NCI-H524 (cell line): ENCODE results near the gene HIC1.

Experiments used
- DNase-seq, 2 experiments: peaks; one replicate each; lab custom pipeline; 2025; lab: John Stamatoyannopoulos, UW

The HIC1 gene

DNA sequence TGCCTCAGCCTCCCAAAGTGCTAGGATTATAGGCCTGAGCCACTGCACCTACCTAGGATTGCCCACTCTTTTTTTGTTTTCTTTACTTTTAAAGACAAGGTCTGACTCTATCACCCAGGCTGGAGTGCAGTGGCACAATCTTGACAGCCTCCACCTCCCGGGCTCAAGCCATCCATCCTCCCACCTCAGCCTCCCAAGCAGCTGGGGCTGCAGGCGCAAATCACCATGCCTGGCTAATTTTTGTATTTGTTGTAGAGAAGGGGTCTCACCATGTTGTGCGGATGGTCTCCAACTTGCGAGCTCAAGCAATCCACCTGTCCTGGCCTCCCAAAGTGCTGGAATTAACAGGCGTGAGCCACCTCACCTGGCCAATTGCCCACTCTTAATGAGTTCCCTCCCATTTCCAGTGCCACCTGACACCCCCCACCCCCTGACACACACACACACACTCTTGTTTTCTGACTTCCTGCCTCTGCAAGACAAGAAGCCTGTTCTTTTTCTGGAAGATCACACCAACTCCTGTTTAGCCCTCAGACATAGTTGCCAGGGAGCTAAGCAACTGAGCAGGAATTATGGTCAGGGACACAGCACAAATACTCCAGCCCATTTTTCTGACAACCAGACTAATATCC is 10.5 kb upstream of the HIC1 start:
- DNase-seq: no peak

DNA sequence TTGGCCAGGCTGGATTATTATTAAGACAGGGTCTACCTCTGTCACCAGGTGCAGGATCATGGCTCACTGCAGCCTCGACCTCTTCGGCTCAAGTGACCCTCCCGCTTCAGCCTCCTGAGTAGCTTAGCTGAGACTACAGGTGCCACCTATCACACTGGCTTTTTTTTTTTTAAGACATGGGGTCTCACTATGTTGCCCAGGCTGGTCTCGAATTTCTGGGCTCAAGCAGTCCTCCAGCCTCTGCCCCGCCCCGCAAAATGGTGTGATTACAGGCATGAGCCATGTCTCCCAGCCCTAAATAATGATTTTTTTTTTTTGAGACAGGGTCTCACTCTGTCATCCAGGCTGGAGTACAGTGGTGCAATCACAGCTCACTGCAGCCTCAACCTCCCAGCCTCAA is 7.3 kb upstream of the HIC1 start:
- no peak for DNase-seq

DNA sequence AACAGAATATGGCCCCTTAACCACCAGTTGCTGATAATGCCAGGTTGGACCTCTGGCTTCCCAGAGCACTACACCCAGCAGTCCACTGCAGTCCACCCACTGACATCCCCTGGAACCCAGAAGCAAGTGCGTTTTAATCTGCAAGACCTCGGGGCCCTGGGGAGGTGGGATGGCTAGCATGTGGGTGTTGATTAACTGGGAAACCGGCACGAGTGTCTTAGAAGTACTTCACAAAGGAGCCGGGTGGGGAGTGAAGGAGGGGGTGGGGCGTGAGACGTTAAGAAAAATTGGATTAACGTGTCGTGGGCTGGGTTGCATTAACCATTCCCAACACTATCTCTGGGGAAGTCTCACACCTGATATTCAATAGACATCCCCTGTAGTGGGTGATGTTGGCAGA is 6.1 kb upstream of the HIC1 start:
- peak in 1 of 2 experiments; percentile 56 for DNase-seq

DNA sequence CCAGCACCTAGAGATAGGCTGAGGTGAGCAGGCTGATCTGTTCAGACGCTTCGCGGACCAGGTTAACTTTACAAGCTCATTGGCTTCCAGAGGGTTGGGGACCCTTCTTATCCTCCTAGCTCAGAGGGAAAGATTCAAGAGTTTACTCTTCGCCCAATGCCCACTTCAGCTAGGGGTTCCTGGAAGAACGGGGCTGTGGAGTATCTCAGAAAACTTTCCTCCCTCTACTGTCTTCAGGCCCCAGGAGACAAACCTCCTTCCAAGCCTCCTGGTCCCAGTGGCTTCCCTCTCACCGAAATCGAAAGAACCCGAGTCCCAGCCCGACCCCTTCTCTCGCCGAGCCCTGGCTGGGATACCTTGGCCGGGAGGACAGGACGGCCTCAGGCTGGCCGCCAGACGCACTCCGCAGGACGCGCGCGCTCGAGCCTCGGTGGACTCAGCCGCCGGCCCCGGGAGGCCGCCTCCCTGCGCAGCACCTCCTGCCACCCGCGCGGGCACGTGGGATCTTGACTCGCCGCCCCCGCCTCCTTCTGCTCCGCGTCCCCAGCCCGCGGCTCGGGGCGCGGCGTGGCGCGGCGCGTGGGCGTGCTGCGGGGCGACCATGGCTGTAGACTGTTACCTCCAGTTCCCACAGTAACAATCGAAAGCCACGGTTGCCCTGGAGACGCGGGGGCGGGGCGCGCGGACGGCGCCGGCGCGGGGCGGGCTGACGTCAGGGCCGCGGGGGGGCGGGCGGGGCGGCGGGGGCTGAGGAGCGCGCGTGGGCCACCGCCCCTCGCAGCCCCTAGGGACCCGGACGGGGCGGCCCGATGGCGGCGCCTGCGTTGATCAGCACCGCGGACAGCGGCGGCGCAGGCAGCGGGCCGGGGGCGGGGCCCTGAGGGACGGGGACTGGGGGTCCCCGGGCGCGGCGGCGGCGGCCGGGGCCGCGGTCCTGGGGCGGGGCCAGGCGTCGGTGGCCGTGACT is 5.3 kb upstream of the HIC1 start:
- peak; percentile 41 to 69 for DNase-seq

DNA sequence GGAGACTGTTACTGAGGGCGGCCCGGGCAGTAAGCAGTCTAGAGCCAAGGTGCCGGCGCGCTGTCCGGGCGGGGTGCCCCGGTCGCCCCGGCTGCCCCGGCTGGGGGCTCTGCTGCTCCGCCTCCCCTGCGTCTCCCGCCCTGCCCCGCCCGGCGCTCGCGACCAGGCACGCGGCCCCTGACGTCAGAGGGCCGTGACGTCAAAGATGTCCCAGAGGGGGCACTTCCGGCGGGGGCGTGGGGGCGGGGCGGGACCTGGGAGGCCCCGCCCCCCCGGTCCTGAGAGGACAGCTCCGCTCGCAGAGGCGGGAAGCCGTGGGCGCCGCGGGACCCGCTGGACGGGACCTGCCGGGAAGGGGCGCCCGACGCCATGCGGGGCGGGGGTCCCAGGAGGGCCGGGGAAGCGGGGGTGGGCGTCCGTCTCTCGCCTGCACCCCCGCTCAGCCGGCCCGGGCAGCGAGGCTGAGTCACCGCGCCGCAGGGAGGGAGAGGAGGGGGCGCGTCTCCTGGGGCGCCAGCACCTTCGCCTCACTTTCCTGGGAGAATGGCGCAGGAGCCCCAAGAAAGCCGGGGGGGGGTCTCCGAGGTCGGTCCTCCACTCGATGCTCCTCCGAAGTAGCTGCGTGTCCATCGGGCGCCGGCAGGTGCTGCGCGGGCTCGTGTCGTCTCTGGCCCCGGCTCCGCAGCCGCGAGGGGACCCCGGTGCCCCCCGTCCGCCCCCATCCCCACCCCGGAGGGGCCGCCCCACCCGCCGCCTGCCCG is 4.4 kb upstream of the HIC1 start:
- peak in 1 of 2 experiments; percentile 58 for DNase-seq

DNA sequence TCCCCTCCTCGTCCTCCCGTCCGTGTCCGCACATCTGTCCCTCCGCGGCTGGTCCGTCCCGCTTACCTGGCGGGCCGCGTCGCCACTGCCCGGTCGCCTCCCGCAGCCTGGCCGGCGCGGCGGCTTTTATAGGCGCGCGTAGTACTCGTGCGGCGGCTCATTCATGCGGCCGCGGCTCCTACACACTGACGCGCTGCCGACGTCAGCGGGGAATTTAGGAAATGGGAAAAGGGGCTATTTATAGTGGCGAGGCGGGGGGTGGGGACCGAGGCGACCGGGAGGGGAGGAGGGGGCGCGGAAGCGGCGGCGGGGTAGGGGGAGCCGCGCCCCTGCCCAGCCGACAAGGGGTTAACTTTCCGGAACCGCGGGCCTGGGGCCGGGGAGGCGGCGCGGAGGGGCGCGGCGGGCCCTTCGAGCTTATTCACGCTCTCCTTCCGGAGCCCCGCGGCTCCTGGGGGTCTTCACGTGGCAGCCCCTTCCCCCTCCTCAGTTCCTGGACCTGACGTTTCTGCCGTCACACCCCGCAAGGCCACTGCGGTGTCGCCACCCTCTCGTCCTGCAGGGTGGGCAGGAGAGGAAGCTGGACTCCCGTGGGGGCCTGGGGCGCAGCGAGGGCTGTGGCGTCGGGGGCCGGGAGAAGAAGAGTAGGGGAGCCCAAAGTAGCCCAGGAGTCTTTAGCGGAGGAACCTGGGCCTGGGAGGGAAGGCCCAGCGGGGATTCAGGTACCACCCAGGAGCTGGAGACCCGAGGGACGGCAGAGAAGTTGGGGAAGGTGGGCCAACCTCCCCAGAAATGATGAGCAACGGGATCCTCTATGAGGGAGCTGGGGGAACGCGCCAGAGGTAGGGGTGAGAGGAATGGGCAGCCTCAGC is 3.6 kb upstream of the HIC1 start:
- DNase-seq: peak in 1 of 2 experiments; percentile 35

DNA sequence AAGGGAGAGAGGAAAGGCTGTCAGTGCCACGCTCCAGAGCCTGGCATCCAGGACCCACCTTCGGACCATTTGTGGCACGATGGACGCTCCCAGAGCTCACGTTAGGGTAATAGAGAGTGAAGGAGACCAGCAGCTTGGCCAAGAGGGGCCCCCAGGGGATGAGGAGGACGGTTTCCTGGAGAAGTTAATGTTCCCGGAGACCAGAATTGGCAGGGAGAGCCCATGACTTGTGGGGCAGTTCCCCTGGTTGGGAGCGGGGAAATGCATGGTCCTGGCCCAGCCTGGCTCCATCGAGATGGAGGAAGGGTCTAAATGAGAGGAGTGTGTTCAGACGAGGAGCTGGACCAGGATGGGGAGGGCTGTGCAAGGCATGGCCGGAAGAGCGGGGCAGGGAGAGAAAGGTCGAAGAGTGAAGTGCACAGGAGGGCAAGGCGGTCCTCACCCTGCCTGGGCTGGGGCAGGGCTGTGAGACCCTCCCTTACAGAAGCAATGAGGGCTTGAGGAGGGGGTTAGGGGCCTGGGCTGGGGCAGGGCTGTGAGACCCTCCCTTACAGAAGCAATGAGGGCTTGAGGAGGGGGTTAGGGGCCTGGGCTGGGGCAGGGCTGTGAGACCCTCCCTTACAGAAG is 2.9 kb upstream of the HIC1 start:
- no peak for DNase-seq

DNA sequence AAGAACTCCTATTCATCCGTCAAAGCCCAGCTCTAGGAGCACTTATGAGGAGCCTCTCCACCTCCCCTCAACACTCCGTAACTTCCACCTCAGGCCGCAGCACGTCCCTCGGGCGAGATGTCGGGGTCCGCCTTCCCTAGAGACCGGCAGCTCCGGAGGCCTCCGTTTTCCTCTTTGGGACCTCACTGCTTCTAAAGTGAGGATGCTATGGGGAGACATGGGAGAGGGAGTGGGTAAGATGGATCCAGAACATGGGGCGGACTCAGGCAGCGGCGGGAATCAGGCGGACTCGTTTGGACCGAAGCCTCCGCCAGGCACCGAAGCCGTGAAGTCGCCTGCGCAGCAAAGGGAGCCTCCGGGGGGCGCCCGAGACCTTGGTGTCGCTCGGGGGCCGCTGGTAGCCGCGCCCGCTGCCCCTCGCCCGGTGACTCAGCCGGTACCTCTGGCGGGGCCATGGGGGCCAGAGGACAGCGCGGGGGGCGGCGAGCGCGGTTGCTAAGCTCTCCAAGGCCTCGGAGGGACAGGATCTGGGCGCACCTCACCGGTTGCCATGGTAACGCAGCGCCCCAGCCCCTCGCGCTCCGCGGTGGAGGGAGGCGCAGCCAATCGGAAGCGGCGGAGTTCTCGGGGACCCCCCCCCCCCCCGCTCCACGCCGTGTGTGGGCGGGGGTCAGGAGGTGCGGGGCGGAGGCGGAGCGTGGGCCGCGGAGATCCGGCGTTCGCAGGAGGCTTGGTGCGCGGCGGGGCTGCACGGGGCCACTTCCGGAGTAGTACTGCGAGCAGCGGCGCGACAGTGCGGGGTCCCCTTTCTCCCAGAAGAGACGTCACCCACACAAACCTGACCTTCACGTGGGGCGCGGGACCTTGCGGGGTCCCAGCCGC is 1.3 kb upstream of the HIC1 start:
- peak in 1 of 2 experiments; percentile 67 for DNase-seq

DNA sequence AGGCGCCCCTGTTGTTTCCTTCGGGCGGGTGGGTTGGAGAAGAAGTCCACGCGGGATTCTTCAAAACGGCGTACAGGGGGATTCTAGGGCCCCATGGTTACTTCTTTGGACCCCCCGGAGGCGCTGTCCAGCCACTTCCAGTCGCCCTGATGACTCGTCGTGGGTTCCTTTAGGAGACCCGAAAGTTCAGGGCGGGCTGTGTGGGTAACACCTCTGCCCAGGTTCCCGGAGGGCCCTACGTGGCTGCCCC is 716 bp upstream of the HIC1 start:
- DNase-seq: no peak

DNA sequence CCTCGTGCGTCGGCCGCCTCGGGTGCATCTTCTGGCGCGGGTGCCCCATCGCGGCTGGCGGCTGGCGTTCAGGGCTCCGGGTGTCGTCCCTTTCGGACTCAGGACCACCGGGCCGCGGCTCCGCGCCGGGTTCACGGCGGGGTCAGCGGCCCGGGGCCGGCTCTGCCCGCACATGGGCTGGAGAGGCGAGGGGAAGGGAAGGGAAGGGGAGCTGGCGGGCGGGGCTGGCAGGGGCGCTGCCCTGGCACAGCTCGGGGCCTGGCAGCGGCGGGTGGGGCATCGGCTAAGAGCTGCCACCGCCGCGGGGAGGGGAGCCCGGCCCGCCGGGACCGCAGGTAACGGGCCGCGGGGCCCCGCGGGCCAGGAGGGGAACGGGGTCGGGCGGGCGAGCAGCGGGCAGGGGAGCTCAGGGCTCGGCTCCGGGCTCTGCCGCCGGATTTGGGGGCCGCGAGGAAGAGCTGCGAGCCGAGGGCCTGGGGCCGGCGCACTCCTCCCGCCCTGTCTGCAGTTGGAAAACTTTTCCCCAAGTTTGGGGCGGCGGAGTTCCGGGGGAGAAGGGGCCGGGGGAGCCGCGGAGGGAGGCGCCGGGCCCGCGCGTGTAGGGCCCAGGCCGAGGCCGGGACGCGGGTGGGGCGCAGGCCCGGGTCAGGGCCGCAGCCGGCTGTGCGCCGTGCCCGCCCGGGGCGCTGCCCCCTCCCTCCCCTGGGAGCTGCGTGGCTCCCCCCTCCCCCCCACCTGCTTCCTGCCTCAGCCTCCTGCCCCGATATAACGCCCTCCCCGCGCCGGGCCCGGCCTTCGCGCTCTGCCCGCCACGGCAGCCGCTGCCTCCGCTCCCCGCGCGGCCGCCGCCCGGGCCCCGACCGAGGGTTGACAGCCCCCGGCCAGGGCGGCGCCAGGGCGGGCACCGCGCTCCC is 646 bp downstream of the HIC1 start:
- DNase-seq: no peak

DNA sequence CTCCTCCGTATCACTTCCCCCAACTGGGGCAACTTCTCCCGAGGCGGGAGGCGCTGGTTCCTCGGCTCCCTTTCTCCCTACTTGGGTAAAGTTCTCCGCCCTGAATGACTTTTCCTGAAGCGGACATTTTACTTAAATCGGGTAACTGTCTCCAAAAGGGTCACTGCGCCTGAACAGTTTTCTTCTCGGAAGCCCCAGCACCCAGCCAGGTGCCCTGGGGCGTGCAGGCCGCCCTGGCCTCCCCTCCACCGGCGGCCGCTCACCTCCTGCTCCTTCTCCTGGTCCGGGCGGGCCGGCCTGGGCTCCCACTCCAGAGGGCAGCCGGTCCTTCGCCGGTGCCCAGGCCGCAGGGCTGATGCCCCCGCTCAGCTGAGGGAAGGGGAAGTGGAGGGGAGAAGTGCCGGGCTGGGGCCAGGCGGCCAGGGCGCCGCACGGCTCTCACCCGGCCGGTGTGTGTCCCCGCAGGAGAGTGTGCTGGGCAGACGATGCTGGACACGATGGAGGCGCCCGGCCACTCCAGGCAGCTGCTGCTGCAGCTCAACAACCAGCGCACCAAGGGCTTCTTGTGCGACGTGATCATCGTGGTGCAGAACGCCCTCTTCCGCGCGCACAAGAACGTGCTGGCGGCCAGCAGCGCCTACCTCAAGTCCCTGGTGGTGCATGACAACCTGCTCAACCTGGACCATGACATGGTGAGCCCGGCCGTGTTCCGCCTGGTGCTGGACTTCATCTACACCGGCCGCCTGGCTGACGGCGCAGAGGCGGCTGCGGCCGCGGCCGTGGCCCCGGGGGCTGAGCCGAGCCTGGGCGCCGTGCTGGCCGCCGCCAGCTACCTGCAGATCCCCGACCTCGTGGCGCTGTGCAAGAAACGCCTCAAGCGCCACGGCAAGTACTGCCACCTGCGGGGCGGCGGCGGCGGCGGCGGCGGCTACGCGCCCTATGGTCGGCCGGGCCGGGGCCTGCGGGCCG is 1.6 kb downstream of the HIC1 start:
- peak in 1 of 2 experiments; percentile 43 for DNase-seq

DNA sequence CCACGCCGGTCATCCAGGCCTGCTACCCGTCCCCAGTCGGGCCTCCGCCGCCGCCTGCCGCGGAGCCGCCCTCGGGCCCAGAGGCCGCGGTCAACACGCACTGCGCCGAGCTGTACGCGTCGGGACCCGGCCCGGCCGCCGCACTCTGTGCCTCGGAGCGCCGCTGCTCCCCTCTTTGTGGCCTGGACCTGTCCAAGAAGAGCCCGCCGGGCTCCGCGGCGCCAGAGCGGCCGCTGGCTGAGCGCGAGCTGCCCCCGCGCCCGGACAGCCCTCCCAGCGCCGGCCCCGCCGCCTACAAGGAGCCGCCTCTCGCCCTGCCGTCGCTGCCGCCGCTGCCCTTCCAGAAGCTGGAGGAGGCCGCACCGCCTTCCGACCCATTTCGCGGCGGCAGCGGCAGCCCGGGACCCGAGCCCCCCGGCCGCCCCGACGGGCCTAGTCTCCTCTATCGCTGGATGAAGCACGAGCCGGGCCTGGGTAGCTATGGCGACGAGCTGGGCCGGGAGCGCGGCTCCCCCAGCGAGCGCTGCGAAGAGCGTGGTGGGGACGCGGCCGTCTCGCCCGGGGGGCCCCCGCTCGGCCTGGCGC is 2.4 kb downstream of the HIC1 start:
- DNase-seq: no peak

DNA sequence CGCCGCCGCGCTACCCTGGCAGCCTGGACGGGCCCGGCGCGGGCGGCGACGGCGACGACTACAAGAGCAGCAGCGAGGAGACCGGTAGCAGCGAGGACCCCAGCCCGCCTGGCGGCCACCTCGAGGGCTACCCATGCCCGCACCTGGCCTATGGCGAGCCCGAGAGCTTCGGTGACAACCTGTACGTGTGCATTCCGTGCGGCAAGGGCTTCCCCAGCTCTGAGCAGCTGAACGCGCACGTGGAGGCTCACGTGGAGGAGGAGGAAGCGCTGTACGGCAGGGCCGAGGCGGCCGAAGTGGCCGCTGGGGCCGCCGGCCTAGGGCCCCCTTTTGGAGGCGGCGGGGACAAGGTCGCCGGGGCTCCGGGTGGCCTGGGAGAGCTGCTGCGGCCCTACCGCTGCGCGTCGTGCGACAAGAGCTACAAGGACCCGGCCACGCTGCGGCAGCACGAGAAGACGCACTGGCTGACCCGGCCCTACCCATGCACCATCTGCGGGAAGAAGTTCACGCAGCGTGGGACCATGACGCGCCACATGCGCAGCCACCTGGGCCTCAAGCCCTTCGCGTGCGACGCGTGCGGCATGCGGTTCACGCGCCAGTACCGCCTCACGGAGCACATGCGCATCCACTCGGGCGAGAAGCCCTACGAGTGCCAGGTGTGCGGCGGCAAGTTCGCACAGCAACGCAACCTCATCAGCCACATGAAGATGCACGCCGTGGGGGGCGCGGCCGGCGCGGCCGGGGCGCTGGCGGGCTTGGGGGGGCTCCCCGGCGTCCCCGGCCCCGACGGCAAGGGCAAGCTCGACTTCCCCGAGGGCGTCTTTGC is 3.1 kb downstream of the HIC1 start:
- DNase-seq: no peak

DNA sequence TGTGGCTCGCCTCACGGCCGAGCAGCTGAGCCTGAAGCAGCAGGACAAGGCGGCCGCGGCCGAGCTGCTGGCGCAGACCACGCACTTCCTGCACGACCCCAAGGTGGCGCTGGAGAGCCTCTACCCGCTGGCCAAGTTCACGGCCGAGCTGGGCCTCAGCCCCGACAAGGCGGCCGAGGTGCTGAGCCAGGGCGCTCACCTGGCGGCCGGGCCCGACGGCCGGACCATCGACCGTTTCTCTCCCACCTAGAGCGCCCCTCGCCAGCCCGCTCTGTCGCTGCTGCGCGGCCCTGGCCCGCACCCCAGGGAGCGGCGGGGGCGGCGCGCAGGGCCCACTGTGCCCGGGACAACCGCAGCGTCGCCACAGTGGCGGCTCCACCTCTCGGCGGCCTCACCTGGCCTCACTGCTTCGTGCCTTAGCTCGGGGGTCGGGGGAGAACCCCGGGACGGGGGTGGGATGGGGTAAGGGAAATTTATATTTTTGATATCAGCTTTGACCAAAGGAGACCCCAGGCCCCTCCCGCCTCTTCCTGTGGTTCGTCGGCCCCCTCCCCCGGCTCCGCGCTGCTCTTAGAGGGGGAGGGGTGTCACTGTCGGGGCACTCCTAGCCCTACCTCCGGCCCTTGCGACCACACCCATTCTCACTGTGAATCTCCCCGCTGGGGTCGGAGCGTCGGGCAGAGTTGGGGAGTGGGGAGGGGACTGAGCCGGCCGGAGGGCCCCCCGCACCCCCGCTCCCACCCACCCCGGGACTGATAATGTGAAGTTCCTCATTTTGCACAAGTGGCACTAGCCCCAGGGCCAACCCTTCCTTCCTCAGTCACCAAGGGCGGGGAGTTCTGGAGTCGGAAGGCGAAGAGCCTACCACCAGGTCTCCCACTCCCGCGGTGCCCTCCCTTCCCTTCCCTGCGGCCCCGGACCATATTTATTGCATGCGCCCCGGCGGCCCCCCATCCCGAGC is 4.0 kb downstream of the HIC1 start:
- DNase-seq: no peak

DNA sequence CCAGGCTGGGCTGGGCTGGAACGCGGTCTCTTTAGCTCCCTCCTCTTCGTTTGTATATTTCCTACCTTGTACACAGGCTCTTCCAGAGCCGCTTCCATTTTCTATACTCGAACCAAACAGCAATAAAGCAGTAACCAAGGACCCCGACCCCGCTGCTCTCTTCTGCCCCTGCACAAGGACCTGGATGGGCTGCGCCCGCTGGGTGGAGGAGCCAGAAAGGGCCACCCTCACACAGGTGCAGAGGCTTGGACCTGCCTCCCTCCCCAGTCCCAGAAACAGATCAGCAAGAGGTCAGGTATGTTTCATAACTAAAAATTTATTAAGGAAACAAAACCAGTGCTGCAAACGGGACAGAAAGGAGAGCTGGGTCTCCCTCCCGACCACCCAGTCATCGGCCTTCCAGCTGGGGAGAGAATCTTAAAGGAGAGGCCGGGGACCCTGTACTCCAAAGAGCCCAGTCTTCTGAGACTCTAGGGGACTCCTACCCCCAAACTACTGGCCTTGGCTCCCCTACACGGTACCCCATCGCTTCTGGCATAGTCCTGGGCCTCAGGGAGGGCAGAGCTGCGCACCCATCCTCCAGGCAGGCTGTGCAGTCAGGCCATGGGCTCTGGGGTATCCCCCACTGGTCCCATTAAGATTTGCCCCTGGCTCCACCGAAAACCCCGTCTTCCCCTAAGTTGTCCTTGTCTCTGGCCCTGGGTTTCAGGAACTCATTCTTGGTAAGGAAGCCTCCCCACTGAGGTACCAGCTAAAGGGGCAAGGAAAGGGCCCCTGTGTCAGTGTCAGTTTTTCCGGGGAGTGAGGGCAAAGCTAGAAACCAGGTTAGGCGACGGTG is 4.9 kb downstream of the HIC1 start:
- DNase-seq: no peak
